K562 (cell line): ENCODE data around the gene AGAP1. TPM values are rescaled to one million over a fixed set of nuclear protein-coding genes. Genes with fewer than 3 reads are reported as not detected.

Source experiments
- ATAC-seq: fragments of 200-7000 bp; cut with Tn5 transposase; 3 replicates; pipeline ENCODE4 v1.9.1; 2020; ENCODE audit warnings: moderate library complexity
- BruUV-seq: library from RNA; stranded (reverse); fragments of 400-500 nt; replicated peaks from 2 replicates; lab custom pipeline; 2021; lab: Mats Ljungman, UMichigan
- CTCF ChIA-PET: fragments of 300-600 bp; formaldehyde crosslinking; extraction: SDS; loops from one replicate; lab custom pipeline; 2021; ENCODE audit warnings: low intra/inter-chr PET ratio; lab: Yijun Ruan, JAX
- POLR2A ChIA-PET: fragments of 300-600, 350-650 bp; sonication (Branson Sonifier 250); formaldehyde crosslinking; extraction: SDS; loops from one replicate; lab custom pipeline; 2021; ENCODE audit warnings: antibody characterized with exemption, inconsistent platforms; lab: Yijun Ruan, JAX
- DNase-seq, 4 experiments: peaks; one replicate each; pipeline versions ENCODE4 v3.0.0 to v3.0.0-alpha.2; 2011 to 2018; ENCODE audit warnings: low spot score in 3 of 4, mixed read lengths in 3 of 4; ENCODE audit errors: extremely low read depth in 1 of 4
- FAIRE-seq: peaks from 2 replicates; lab custom pipeline; 2011; peaks lifted over from hg19 to GRCh38; lab: Jason Lieb, UNC
- H2AFZ ChIP-seq: 2 replicates; pipeline ENCODE4 v1.6.0; 2011; ENCODE audit warnings: low read depth, low read length, control low read depth, inconsistent platforms
- H3K27ac ChIP-seq: fragments of 200-600 bp; 3 replicates; pipeline ENCODE4 v1.8.0; 2011; ENCODE audit warnings: low read depth, mild to moderate bottlenecking, control low read depth, inconsistent platforms, low read length, moderate library complexity, mixed read lengths; ENCODE audit errors: extremely low read depth
- H3K27me3 ChIP-seq, 2 experiments: fragments of 300-600 bp in 1 of 2; 2 replicates in 1 of 2; 3 replicates in 1 of 2; pipeline versions ENCODE4 v1.6.0 to v1.8.0; 2011; ENCODE audit warnings: inconsistent platforms in 2 of 2, low read length in 2 of 2, mild to moderate bottlenecking in 1 of 2, mixed read lengths in 1 of 2, moderate library complexity in 1 of 2; ENCODE audit not compliant: control insufficient read depth in 2 of 2, insufficient read depth in 2 of 2
- H3K36me3 ChIP-seq: fragments of 300-600 bp; 3 replicates; pipeline ENCODE4 v1.8.0; 2011; ENCODE audit warnings: mild to moderate bottlenecking, low read length, inconsistent platforms; ENCODE audit not compliant: control insufficient read depth, insufficient read depth
- H3K4me1 ChIP-seq, 2 experiments: fragments of 200-600 bp in 1 of 2; replicated peaks in 1 of 2; 2 replicates in 1 of 2; 3 replicates in 1 of 2; pipeline versions ENCODE4 v1.5.1 to v1.8.0; 2011; ENCODE audit warnings: inconsistent platforms in 2 of 2, low read length in 2 of 2, mild to moderate bottlenecking in 1 of 2, mixed read lengths in 1 of 2, moderate library complexity in 1 of 2; ENCODE audit not compliant: control insufficient read depth in 2 of 2, insufficient read depth in 2 of 2
- H3K4me2 ChIP-seq: 2 replicates; pipeline ENCODE4 v1.6.1; 2011; ENCODE audit warnings: low read length, control low read depth, inconsistent platforms, mixed read lengths; ENCODE audit not compliant: insufficient read depth
- H3K4me3 ChIP-seq: fragments of 200-600 bp; sonication (generic), shearing (Covaris generic); 2 replicates; pipeline ENCODE4 v1.5.1; 2016; ENCODE audit warnings: control low read depth, inconsistent platforms
- H3K79me2 ChIP-seq: fragments of 200-600 bp; 3 replicates; pipeline ENCODE4 v1.8.0; 2011; ENCODE audit warnings: low read length, inconsistent platforms; ENCODE audit not compliant: control insufficient read depth, insufficient read depth
- H3K9ac ChIP-seq, 2 experiments: 2 replicates each; pipeline versions ENCODE4 v1.6.0 to v1.6.1; 2011; ENCODE audit warnings: low read depth in 2 of 2, low read length in 2 of 2, control low read depth in 1 of 2, inconsistent platforms in 1 of 2, mild to moderate bottlenecking in 1 of 2, mixed read lengths in 1 of 2; ENCODE audit not compliant: insufficient read depth in 1 of 2
- H3K9me1 ChIP-seq: one replicate; pipeline ENCODE4 v1.6.0; 2011; ENCODE audit warnings: inconsistent platforms, mild to moderate bottlenecking, low read length, moderate library complexity; ENCODE audit not compliant: control insufficient read depth, insufficient read depth
- H3K9me3 ChIP-seq: replicated peaks from 2 replicates; pipeline ENCODE4 v1.5.1; 2011; ENCODE audit warnings: low read depth, low read length, inconsistent platforms; ENCODE audit not compliant: control insufficient read depth, insufficient read depth
- H4K20me1 ChIP-seq: replicated peaks from 2 replicates; pipeline ENCODE4 v1.6.1; 2011; ENCODE audit warnings: low read length, inconsistent platforms, mixed read lengths; ENCODE audit not compliant: control insufficient read depth, insufficient read depth
- CLOCK ChIP-seq: fragments of 250-450 bp; sonication (Bioruptor Pico); IDR thresholded peaks from 2 replicates; pipeline ENCODE4 v1.4.0; 2020; ENCODE audit warnings: mild to moderate bottlenecking, moderate library complexity, borderline replicate concordance
- PRDM10 ChIP-seq: fragments of 450-650 bp; IDR thresholded peaks from 2 replicates; pipeline ENCODE4 v1.6.1; 2018; ENCODE audit not compliant: partially characterized antibody
- WGBS: fragments of 100-300 bp; shearing (Covaris generic); methylation state at CpG from one replicate; pipeline ENCODE4 v1.1.6; 2016; ENCODE audit warnings: low coverage, mixed read lengths; ENCODE audit not compliant: insufficient coverage; ENCODE audit errors: missing lambda C conversion rate; 5-methylcytosine and 5-hydroxymethylcytosine counted together
- in situ Hi-C: fragments of 300-500 bp; cut with MboI; formaldehyde crosslinking; loops from 4 replicates; pipeline ENCODE4 v1.15.0; 2018; ENCODE audit warnings: inconsistent platforms, mixed read lengths
- intact Hi-C: fragments of 100-400 bp; cut with micrococcal nuclease; formaldehyde crosslinking; loops from 2 replicates; pipeline ENCODE4 v1.14.2; 2022
- polyA plus RNA-seq, 8 experiments: library from polyadenylated mRNA; depleted of rRNA in 4 of 8; stranded (reverse) in 5 of 8; unstranded in 3 of 8; fragments of >200 nt; fragmentation: Nextera tagmentation in 2 of 8; fragmentation: Illumina TruSeq in 1 of 8; extraction: Ambion mirVana in 2 of 8; extraction: Trizol in 1 of 8; gene quantifications; 2 replicates each; pipeline versions ENCODE4 v1.2.1 to v1.2.3, GENCODE V29; 2011 to 2014; ENCODE audit warnings: inconsistent platforms in 1 of 8, missing spikeins in 1 of 8
- total RNA-seq, 7 experiments: library from RNA; depleted of rRNA in 6 of 7; stranded (reverse); fragments of >200 nt in 6 of 7; fragmentation: Illumina TruSeq in 2 of 7; extraction: Trizol in 2 of 7; gene quantifications; 2 replicates each; pipeline versions ENCODE4 v1.2.1 to v1.2.3, GENCODE V29; 2011 to 2021; ENCODE audit warnings: low replicate concordance in 1 of 7

Gene AGAP1
- total and polyA plus RNA-seq, 9 of the 15 experiments (the other 6 are each of a cell fraction or from before 2014, with no cell fraction given): 1.3 to 24.0 (median 10.6) TPM

- no peak overlapping the region for H2AFZ ChIP-seq
- ChIA-PET POLR2A (no interaction called here), CTCF (no interaction called here)
- in situ Hi-C loops (no loop called here), intact Hi-C loops (no loop called here)
- H4K20me1 ChIP-seq: peaks cover 13% of the 10 kb centered on the region; the same call in 1 of the 2 replicates
- FAIRE-seq (no peak), ATAC-seq (no peak), DNase-seq (no peak)
- H3K4me1 ChIP-seq: peaks cover 0 to 4% of the 10 kb centered on the region in 2 experiments; a peak in 2 of 5 replicates
- H3K79me2 ChIP-seq: peaks cover 46% of the 10 kb centered on the region
- TF ChIP-seq CLOCK (CRISPR knock-in tag) (no peak), PRDM10 (peak; percentile 93)
- no peak overlapping the region for H3K27ac ChIP-seq
- no peaks in the 10 kb centered on the region for H3K9me1 ChIP-seq
- no peak overlapping the region for H3K9ac ChIP-seq
- H3K27me3 ChIP-seq: no peaks in the 10 kb centered on the region
- WGBS: 60% methylated on average over 4 of the region's 4 CpGs
- H3K4me2 ChIP-seq: no peak overlapping the region
- no peaks in the 10 kb centered on the region for H3K36me3 ChIP-seq
- H3K9me3 ChIP-seq: no peaks in the 10 kb centered on the region
- no TSS peak for BruUV-seq
- no peak overlapping the region for H3K4me3 ChIP-seq
These were observed 172.5 kb downstream of the AGAP1 start for GRCh38 chr2:235666213-235666781.
